HG03135 (cell line): ENCODE results near the gene DCAF17.

Experiments
- ATAC-seq: cut with Tn5 transposase; IDR thresholded peaks from one replicate; pipeline ENCODE4 v1.9.1; 2021; ENCODE audit warnings: mild to moderate bottlenecking, moderate library complexity; ENCODE audit not compliant: unreplicated experiment

DCAF17 gene

GRCh38 chr2:171434013-171434989 is at the start of gene DCAF17:
Gene DCAF17, plus strand, starts transcription at chr2:171434226. Its CDS starts 352 bp downstream, at chr2:171434578.
- peak; percentile 92 for ATAC-seq

GRCh38 chr2:171386627-171387026 is 47.4 kb upstream of the DCAF17 start:
- ATAC-seq: no peak

GRCh38 chr2:171387052-171387451 is 47.0 kb upstream of the DCAF17 start:
- ATAC-seq: no peak

GRCh38 chr2:171389325-171389724 is 44.7 kb upstream of the DCAF17 start:
- ATAC-seq: no peak

GRCh38 chr2:171389780-171390179 is 44.2 kb upstream of the DCAF17 start:
- ATAC-seq: no peak

- ATAC-seq: no peak
Measured at GRCh38 chr2:171390941-171391516, 43.0 kb upstream of the DCAF17 start.

- no peak for ATAC-seq
Measured at GRCh38 chr2:171391532-171391931, 42.5 kb upstream of the DCAF17 start.

GRCh38 chr2:171393487-171393886 is 40.5 kb upstream of the DCAF17 start:
- no peak for ATAC-seq

- no peak for ATAC-seq
Measured at GRCh38 chr2:171394164-171394740, 39.8 kb upstream of the DCAF17 start.

- no peak for ATAC-seq
Measured at GRCh38 chr2:171399292-171399691, 34.7 kb upstream of the DCAF17 start.

- no peak for ATAC-seq
Measured at GRCh38 chr2:171400395-171400794, 33.6 kb upstream of the DCAF17 start.

GRCh38 chr2:171401947-171402346 is 32.1 kb upstream of the DCAF17 start:
- ATAC-seq: no peak

- ATAC-seq: no peak
Measured at GRCh38 chr2:171402906-171403580, 31.0 kb upstream of the DCAF17 start.

- ATAC-seq: no peak
Measured at GRCh38 chr2:171404261-171404660, 29.8 kb upstream of the DCAF17 start.

- ATAC-seq: no peak
Measured at GRCh38 chr2:171404719-171405118, 29.3 kb upstream of the DCAF17 start.

- no peak for ATAC-seq
Measured at GRCh38 chr2:171405546-171405945, 28.5 kb upstream of the DCAF17 start.

GRCh38 chr2:171406044-171406443 is 28.0 kb upstream of the DCAF17 start:
- ATAC-seq: peak; percentile 54

GRCh38 chr2:171407030-171407675 is 26.9 kb upstream of the DCAF17 start:
- peak; percentile 62 for ATAC-seq

GRCh38 chr2:171407676-171408044 is 26.4 kb upstream of the DCAF17 start:
- ATAC-seq: no peak

- no peak for ATAC-seq
Measured at GRCh38 chr2:171409436-171409971, 24.5 kb upstream of the DCAF17 start.
